K562 (cell line): Measurements from ENCODE around the gene GET4. TPM values are rescaled to one million over a fixed set of nuclear protein-coding genes. Genes with fewer than 3 reads are reported as not detected.
A peak's percentile ranks its signal among the peaks of the same experiment; 100 is the strongest.

Experiments used
- GATAD2B ChIP-seq: fragments of 450-650 bp; IDR thresholded peaks from 2 replicates; pipeline ENCODE4 v1.6.1; 2017; ENCODE audit warnings: mild to moderate bottlenecking, borderline replicate concordance
- HDAC6 ChIP-seq: IDR thresholded peaks from 2 replicates; pipeline ENCODE4 v1.6.1; 2012; ENCODE audit warnings: low read depth, mild to moderate bottlenecking, control low read depth, inconsistent platforms, low read length, moderate library complexity
- HMGN3 ChIP-seq: IDR thresholded peaks from 2 replicates; pipeline ENCODE4 v1.6.1; 2011; ENCODE audit warnings: borderline replicate concordance, low read depth, mild to moderate bottlenecking, mixed read lengths, low read length; ENCODE audit not compliant: insufficient read length; ENCODE audit errors: extremely low read depth
- JUNB ChIP-seq: fragments of 450-650 bp; formaldehyde crosslinking; conservative IDR thresholded peaks from 2 replicates; pipeline ENCODE4 v1.4.0; 2020; ENCODE audit warnings: mild to moderate bottlenecking
- THRAP3 ChIP-seq: fragments of 450-650 bp; IDR thresholded peaks from 2 replicates; pipeline ENCODE4 v1.6.1; 2016; ENCODE audit warnings: mild to moderate bottlenecking, inconsistent platforms, borderline replicate concordance
- ZBTB1 ChIP-seq: sonication (generic); formaldehyde crosslinking; IDR thresholded peaks from 2 replicates; pipeline ENCODE4 v1.8.1; 2023; ENCODE audit warnings: missing genetic modification reagents, low read depth, mild to moderate bottlenecking, borderline replicate concordance
- ZNF253 ChIP-seq: fragments of 250-450 bp; sonication (Bioruptor Pico); conservative IDR thresholded peaks from 2 replicates; pipeline ENCODE4 v1.6.1; 2021; ENCODE audit warnings: mild to moderate bottlenecking
- ZNF583 ChIP-seq: fragments of 250-450 bp; sonication (Bioruptor Pico); IDR thresholded peaks from 2 replicates; pipeline ENCODE4 v1.4.0; 2020
- polyA plus RNA-seq, 8 experiments: library from polyadenylated mRNA; depleted of rRNA in 4 of 8; stranded (reverse) in 5 of 8; unstranded in 3 of 8; fragments of >200 nt; fragmentation: Nextera tagmentation in 2 of 8; fragmentation: Illumina TruSeq in 1 of 8; extraction: Ambion mirVana in 2 of 8; extraction: Trizol in 1 of 8; gene quantifications; 2 replicates each; pipeline versions ENCODE4 v1.2.1 to v1.2.3, GENCODE V29; 2011 to 2014; ENCODE audit warnings: inconsistent platforms in 1 of 8, missing spikeins in 1 of 8
- total RNA-seq, 7 experiments: library from RNA; depleted of rRNA in 6 of 7; stranded (reverse); fragments of >200 nt in 6 of 7; fragmentation: Illumina TruSeq in 2 of 7; extraction: Trizol in 2 of 7; gene quantifications; 2 replicates each; pipeline versions ENCODE4 v1.2.1 to v1.2.3, GENCODE V29; 2011 to 2021; ENCODE audit warnings: low replicate concordance in 1 of 7
- TF ChIP-seq, protein P1 (sequence below): IDR thresholded peaks from 2 replicates; pipeline ENCODE4 v1.6.1; 2011; ENCODE audit warnings: borderline replicate concordance, low read depth, mild to moderate bottlenecking, moderate library complexity, low read length; ENCODE audit not compliant: insufficient read depth, poor library complexity, severe bottlenecking
- TF ChIP-seq, protein P2 (sequence below): fragments of 450-650 bp; IDR thresholded peaks from 2 replicates; pipeline ENCODE4 v1.6.1; 2016; ENCODE audit warnings: antibody characterized with exemption
- TF ChIP-seq, protein P3 (sequence below): IDR thresholded peaks from 2 replicates; pipeline ENCODE4 v1.6.1; 2014; ENCODE audit warnings: antibody characterized with exemption
- TF ChIP-seq, protein P4 (sequence below): fragments of 450-650 bp; IDR thresholded peaks from 2 replicates; pipeline ENCODE4 v1.6.1; 2016; ENCODE audit warnings: low read depth
- TF ChIP-seq, protein P5 (sequence below): fragments of 450-650 bp; formaldehyde crosslinking; IDR thresholded peaks from 2 replicates; pipeline ENCODE4 v1.4.0; 2022; ENCODE audit warnings: missing genetic modification characterization

GET4 gene
- total and polyA plus RNA-seq, 9 of the 15 experiments (the other 6 are each of a cell fraction or from before 2014, with no cell fraction given) = 0.99 to 122 (median 40.4) TPM

DNA sequence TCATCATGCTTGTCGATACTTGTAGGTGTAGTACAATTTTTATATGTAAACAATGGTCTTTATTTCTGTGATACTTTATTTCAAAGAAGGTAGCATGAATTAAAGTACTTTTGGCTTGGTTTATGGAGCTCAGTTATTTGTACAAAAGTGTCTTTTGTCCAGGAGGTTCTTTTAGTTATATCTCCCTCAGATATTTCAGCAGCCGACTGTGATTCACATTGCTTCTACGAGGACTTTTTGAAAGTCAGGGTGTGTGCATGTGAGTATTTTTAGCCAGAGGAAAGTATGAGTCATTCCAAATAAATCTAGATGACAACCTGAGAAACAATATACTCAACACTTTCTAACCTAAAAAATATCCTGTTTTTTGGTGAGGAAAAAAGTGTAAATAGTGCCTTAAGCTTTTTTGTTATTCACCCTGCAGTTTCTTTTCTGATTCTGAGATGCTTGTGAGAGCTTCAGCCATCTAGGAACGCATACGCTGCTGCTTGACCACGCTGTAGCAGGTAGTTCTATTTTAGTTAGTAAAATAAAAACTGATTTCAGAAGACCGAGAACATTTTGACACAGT is 44.7 kb upstream of the GET4 start (continued):
- TF ChIP-seq, protein P1, sequence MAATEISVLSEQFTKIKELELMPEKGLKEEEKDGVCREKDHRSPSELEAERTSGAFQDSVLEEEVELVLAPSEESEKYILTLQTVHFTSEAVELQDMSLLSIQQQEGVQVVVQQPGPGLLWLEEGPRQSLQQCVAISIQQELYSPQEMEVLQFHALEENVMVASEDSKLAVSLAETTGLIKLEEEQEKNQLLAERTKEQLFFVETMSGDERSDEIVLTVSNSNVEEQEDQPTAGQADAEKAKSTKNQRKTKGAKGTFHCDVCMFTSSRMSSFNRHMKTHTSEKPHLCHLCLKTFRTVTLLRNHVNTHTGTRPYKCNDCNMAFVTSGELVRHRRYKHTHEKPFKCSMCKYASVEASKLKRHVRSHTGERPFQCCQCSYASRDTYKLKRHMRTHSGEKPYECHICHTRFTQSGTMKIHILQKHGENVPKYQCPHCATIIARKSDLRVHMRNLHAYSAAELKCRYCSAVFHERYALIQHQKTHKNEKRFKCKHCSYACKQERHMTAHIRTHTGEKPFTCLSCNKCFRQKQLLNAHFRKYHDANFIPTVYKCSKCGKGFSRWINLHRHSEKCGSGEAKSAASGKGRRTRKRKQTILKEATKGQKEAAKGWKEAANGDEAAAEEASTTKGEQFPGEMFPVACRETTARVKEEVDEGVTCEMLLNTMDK = no peak
- TF ChIP-seq THRAP3 = no peak
- TF ChIP-seq ZBTB1 = no peak
- TF ChIP-seq JUNB (CRISPR knock-in tag) = peak; percentile 93
- TF ChIP-seq GATAD2B = no peak
- TF ChIP-seq, protein P2, sequence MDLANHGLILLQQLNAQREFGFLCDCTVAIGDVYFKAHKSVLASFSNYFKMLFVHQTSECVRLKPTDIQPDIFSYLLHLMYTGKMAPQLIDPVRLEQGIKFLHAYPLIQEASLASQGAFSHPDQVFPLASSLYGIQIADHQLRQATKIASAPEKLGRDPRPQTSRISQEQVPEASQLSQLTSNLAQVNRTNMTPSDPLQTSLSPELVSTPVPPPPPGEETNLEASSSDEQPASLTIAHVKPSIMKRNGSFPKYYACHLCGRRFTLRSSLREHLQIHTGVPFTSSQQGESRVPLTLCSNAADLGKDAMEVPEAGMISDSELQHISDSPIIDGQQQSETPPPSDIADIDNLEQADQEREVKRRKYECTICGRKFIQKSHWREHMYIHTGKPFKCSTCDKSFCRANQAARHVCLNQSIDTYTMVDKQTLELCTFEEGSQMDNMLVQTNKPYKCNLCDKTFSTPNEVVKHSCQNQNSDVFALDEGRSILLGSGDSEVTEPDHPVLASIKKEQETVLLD = no peak
- TF ChIP-seq ZNF253 (CRISPR knock-in tag) = no peak
- TF ChIP-seq, protein P3, sequence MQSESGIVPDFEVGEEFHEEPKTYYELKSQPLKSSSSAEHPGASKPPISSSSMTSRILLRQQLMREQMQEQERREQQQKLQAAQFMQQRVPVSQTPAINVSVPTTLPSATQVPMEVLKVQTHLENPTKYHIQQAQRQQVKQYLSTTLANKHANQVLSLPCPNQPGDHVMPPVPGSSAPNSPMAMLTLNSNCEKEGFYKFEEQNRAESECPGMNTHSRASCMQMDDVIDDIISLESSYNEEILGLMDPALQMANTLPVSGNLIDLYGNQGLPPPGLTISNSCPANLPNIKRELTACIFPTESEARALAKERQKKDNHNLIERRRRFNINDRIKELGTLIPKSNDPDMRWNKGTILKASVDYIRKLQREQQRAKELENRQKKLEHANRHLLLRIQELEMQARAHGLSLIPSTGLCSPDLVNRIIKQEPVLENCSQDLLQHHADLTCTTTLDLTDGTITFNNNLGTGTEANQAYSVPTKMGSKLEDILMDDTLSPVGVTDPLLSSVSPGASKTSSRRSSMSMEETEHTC = no peak
- TF ChIP-seq, protein P4, sequence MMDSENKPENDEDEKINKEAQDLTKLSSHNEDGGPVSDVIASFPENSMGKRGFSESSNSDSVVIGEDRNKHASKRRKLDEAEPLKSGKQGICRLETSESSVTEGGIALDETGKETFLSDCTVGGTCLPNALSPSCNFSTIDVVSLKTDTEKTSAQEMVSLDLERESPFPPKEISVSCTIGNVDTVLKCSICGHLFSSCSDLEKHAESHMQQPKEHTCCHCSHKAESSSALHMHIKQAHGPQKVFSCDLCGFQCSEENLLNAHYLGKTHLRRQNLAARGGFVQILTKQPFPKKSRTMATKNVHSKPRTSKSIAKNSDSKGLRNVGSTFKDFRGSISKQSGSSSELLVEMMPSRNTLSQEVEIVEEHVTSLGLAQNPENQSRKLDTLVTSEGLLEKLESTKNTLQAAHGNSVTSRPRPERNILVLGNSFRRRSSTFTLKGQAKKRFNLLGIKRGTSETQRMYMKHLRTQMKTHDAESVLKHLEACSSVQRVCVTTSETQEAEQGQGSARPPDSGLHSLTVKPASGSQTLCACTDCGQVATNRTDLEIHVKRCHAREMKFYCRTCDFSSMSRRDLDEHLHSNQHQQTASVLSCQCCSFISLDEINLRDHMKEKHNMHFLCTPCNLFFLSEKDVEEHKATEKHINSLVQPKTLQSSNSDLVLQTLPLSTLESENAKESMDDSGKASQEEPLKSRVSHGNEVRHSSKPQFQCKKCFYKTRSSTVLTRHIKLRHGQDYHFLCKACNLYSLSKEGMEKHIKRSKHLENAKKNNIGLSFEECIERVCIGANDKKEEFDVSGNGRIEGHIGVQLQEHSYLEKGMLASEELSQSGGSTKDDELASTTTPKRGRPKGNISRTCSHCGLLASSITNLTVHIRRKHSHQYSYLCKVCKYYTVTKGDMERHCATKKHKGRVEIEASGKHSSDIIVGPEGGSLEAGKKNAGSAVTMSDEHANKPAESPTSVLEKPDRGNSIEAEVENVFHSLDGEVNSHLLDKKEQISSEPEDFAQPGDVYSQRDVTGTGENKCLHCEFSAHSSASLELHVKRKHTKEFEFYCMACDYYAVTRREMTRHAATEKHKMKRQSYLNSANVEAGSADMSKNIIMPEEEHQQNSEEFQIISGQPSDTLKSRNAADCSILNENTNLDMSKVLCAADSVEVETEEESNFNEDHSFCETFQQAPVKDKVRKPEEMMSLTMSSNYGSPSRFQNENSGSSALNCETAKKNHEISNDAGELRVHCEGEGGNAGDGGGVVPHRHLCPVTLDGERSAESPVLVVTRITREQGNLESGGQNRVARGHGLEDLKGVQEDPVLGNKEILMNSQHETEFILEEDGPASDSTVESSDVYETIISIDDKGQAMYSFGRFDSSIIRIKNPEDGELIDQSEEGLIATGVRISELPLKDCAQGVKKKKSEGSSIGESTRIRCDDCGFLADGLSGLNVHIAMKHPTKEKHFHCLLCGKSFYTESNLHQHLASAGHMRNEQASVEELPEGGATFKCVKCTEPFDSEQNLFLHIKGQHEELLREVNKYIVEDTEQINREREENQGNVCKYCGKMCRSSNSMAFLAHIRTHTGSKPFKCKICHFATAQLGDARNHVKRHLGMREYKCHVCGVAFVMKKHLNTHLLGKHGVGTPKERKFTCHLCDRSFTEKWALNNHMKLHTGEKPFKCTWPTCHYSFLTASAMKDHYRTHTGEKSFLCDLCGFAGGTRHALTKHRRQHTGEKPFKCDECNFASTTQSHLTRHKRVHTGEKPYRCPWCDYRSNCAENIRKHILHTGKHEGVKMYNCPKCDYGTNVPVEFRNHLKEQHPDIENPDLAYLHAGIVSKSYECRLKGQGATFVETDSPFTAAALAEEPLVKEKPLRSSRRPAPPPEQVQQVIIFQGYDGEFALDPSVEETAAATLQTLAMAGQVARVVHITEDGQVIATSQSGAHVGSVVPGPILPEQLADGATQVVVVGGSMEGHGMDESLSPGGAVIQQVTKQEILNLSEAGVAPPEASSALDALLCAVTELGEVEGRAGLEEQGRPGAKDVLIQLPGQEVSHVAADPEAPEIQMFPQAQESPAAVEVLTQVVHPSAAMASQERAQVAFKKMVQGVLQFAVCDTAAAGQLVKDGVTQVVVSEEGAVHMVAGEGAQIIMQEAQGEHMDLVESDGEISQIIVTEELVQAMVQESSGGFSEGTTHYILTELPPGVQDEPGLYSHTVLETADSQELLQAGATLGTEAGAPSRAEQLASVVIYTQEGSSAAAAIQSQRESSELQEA = no peak
- TF ChIP-seq HMGN3 = no peak
- no peak for TF ChIP-seq ZNF583 (CRISPR knock-in tag)
- no peak for TF ChIP-seq HDAC6
- TF ChIP-seq, protein P5, sequence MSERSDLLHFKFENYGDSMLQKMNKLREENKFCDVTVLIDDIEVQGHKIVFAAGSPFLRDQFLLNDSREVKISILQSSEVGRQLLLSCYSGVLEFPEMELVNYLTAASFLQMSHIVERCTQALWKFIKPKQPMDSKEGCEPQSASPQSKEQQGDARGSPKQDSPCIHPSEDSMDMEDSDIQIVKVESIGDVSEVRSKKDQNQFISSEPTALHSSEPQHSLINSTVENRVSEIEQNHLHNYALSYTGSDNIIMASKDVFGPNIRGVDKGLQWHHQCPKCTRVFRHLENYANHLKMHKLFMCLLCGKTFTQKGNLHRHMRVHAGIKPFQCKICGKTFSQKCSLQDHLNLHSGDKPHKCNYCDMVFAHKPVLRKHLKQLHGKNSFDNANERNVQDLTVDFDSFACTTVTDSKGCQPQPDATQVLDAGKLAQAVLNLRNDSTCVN (CRISPR knock-in tag) = no peak
